HG02678 (cell line): Measurements from ENCODE around the gene ABCC8.

ENCODE experiments used
- ATAC-seq: cut with Tn5 transposase; IDR thresholded peaks from one replicate; pipeline ENCODE4 v1.9.1; 2021; ENCODE audit warnings: mild to moderate bottlenecking, moderate library complexity; ENCODE audit not compliant: unreplicated experiment

ABCC8 gene

GRCh38 chr11:17368551-17368950, 108.1 kb downstream of the ABCC8 start:
- no peak for ATAC-seq

GRCh38 chr11:17366495-17366894, 110.2 kb downstream of the ABCC8 start:
- no peak for ATAC-seq

DNA sequence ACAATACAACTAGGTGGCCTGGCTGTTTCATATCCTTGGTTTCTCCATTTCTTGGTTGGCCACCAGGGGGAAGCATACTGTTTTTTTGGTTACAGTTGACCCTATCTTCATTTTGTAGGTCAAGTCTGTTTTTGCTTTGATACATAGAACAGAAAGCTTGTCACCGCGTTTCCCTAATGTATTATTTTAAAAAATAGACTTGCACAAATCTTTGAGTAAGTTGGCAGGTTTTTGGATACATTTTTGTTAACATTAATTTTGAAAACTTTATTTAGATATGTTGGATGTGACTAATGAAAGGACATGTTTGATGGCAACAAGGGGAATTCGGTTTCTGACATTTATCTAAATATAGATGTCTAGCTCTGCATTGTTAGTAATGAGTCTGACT, 122.0 kb downstream of the ABCC8 start:
- ATAC-seq = peak; percentile 37

- no peak for ATAC-seq
These were observed 122.6 kb downstream of the ABCC8 start for GRCh38 chr11:17353821-17354600.

GRCh38 chr11:17352950-17353820, 123.5 kb downstream of the ABCC8 start:
- ATAC-seq = no peak

- no peak for ATAC-seq
These were observed 125.0 kb downstream of the ABCC8 start, which contains the start of gene NCR3LG1 for GRCh38 chr11:17351510-17352176. Gene NCR3LG1, plus strand, starts transcription at chr11:17351800. Its CDS starts 170 bp downstream, at chr11:17351970.

GRCh38 chr11:17351172-17351509, 125.5 kb downstream of the ABCC8 start:
- no peak for ATAC-seq

- no peak for ATAC-seq
These were observed 126.0 kb downstream of the ABCC8 start for GRCh38 chr11:17350455-17351171.

- no peak for ATAC-seq
These were observed 129.0 kb downstream of the ABCC8 start for GRCh38 chr11:17347676-17348075.

GRCh38 chr11:17343907-17344306, 132.7 kb downstream of the ABCC8 start:
- ATAC-seq = no peak

- ATAC-seq = no peak
These were observed 133.4 kb downstream of the ABCC8 start for GRCh38 chr11:17343257-17343656.
